ENCODE measurements around the gene ADPRH.

DNA sequence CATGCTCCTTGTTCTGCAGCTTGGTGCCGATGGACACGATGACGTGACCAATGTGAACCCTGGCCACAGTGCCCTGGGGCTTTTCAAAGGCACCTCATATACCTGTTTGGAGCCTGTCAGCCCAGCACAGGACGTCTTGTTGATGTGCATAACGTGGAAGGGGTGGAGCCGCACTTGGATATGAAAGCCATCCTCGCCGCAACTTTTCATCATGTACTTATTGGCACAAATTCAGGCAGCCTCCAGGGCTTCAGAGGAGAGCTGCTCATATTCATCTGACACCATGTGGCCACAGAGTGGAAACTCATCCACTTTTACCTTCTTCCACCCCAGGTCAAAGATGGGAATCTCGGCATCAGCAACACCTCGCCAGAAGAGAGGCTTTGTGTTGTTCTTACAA lies 56.4 kb downstream of the ADPRH start:
- TF ChIP-seq CTCF (IDR thresholded peaks at IDR 0.05), result no peak
- no peak for TF ChIP-seq POLR2A (IDR thresholded peaks at IDR 0.05)

Data from esophagus squamous epithelium (tissue), 4 donors.